GM20431 (cell line): ENCODE data around the gene ULBP2.
"Not testable (repeated sequence)": the region's sequence is repeated elsewhere in the genome, so short reads cannot be mapped to it uniquely, and the experiment has no call there.

Source experiments
- in situ Hi-C: fragments of 300-500 bp; cut with MseI, MboI; formaldehyde crosslinking; loops from one replicate; pipeline ENCODE4 v1.15.0; 2020; ENCODE audit warnings: low sequenced_read_pairs; ENCODE audit not compliant: unreplicated experiment

ULBP2 gene

DNA sequence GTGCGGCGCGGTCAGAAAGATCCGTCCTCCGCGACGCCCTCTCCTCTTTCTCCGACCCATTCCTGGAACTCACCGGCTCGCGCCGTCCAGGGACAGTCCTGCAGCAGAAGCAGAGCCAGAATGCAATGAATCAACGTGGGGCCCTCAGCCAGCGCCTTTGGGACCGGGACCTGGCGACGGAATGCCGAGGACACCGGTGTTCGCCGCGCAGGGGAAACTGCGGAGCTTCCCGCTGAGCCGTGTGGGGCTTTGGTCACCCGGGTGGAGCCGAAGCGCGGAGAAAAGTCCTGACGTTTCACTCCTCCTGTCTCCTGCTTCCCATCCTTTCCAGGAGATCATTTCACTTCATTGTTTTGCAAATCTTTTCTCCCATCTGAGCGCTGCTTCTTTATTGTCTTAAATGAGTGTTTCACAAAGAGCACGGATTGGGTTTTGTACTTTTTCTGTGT lies 48.4 kb downstream of the ULBP2 start:
- in situ Hi-C loops: no loop called here

DNA sequence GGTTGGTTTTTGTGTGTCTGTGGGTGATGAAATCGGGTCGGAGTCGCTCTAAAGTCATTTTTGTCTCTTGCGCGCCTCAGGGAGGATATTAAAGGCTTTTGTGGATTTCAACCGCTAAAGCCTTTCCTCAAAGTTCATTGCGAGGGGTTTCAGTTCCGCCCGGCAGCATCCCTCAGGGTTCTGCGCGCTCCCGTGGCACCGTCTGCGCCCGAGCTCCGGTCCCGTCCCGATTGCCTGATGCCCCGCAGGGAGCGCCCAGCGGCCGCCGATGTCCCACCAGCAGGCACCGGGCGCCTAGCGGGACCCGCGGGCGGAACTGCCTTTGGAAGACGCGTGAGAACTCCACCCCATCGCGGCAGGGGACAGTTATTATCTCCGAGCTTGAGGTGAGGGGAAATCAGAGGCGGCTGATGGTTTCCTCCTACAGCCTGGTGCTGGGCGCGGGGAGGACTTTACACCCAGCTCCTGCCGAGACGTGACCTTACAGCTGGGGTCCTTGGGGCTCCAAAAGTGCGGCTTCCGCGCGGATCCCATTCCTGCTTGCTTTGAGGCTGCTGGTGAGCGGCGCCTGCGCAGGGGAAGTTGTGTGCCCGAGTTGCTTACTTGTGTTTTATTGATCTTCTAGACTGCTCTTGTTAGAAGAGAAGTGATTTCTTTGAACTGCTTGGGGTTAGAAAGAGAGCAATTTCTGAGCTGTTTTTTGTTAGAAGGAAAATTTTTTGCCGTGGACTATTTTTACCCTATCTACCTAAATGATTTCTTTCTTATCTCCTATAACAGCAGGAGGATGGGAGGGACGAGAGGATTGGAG lies 49.1 kb downstream of the ULBP2 start:
- in situ Hi-C loops: no loop called here

DNA sequence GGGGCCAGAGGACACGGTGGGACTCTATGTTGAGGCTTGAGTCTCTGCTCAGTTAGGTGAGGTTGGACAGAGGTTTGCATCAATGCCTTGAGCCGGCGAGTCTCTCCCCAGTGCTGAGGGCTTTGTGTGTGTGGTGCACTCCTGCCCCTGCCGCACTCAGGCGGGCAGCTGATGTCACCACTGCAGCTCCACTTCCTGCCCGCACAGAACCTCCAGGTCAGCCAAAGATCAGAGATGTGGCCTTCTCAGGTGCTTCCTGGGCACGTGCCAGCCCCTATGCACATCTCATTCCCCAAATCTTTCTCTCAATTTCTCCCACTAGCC lies 49.6 kb downstream of the ULBP2 start:
- in situ Hi-C loops: not testable (repeated sequence)

DNA sequence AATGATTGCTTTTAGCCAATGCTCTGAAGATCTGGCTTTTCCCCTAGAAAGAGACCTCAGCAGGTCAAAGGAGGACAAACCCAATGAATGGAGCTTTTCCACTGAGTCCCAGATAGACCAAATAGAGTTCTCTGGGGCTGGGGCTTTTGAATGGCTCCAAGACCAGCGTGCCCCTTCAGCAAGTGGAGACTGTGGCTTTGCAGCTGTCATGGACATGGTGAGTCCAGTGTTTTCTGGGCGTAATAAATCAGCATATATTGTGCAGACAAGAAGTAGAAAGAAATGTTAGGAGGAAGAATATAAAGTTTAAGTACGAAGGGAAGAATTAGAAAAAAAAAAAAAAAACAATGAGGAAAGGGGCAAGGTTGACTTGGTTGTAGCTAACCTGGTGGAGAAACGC lies 50.0 kb downstream of the ULBP2 start:
- in situ Hi-C loops: no loop called here

DNA sequence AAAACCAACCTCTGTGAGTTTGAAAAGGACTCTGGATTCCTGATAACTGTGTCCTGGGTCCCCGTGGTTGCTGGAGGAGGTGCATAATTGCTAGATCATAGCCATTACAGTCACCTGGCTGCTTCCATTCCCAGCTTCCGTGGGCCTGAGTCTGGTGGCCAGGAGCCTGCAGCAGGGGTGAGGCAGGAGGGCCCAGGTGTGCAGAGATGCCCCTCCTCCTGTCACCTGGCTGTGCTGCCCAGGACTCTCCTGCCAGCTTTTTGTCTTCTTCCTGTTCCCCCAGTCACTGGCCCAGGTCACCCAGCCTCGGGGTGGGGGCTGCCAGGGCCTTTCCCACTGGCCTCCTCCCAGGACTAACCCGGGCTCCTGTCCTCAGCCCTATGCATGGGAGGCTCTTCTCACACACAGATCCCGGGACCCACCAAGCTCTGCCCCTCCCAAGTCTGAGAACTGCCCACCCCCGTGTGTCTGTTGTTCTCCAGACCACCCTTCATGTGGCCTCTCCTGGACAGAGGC lies 53.5 kb downstream of the ULBP2 start:
- in situ Hi-C loops: no loop called here

DNA sequence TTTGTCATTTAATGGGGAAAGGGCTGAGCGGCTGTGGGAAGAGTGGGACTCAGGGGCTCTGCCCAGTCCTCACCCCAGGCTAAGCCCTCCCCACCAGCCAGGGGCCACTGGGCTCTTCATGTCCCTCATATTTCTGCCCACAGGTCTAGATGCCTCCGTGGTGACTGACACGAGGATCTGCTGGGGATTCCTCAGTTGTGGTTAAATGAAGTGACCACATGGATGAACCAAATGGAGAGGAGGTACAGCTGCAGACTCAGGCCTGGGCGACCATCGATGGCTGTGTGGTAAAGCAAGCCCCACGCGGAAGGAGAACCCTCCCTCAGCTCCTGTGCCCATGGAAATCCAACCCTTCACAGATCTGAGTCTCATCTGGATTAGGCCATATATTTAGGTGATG lies 54.2 kb downstream of the ULBP2 start:
- in situ Hi-C loops: no loop called here
